CD4-positive, alpha-beta T cell treated with Interleukin-21 for 1 hour (primary cell): ENCODE measurements around the gene FAM210A.
"Not testable (repeated sequence)": the region's sequence is repeated elsewhere in the genome, so short reads cannot be mapped to it uniquely, and the experiment has no call there.

Experiments used
- DNase-seq: peaks from one replicate; pipeline ENCODE4 v3.0.0-alpha.2; 2020

The FAM210A gene

DNA sequence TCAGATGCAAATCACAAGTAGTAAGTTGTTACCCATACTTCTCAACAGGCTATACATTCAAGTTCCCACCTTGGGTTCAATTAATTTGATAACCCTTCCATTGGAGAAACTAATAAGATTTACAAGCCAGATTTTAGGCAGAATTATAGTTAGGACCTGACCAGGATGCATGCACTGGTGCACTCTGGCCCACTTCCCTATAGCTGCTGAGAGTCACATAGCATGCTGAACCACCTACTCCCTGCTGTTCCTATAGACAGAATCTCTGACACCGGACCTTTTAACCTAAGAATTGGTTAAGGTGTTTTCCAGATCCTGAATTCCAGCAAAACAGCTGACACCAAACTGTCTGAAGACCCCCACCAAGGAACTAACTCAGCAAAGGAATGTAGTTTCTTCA is 26.2 kb downstream of the FAM210A start:
- DNase-seq: no peak

DNA sequence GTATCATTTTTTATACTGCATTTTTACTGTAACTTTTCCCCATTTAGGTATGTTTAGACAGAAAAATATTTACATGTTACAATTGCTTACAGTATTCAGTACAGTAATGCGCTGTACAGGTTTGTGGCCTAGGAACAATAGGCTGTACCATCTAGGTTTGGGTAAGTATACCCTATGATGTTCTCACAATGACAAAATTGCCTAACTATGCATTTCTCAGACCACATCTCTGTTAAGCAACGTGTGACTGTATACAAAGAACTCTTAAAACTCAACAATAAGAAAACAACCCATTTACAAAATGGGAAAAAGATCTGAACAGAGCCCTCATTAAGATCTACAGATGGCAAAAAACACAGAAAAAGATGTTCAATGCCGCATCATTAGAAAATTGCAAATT is 29.4 kb downstream of the FAM210A start:
- no peak for DNase-seq

DNA sequence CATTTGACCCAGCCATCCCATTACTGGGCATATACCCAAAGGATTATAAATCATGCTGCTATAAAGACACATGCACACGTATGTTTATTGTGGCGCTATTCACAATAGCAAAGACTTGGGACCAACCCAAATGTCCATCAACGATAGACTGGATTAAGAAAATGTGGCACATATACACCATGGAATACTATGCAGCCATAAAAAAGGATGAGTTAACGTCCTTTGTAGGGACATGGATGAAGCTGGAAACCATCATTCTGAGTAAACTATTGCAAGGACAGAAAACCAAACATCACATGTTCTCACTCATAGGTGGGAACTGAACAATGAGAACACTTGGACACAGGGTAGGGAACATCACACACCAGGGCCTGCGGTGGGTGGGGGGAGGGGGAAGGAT is 31.0 kb downstream of the FAM210A start:
- DNase-seq: not testable (repeated sequence)

DNA sequence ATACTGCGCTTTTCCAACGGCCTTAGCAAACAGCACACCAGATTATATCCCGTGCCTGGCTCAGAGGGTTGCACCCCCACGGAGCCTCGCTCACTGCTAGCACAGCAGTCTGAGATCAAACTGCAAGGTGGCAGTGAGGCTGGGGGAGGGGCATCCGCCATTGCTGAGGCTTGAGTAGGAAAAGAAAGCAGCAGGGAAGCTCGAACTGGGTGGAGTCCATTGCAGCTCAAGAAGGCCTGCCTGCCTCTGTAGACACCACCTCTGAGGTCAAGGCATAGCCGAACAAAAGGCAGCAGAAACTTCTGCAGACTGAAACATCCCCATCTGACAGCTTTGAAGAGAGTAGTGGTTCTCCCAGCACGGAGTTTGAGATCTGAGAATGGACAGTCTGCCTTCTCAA is 36.3 kb downstream of the FAM210A start:
- not testable (repeated sequence) for DNase-seq

DNA sequence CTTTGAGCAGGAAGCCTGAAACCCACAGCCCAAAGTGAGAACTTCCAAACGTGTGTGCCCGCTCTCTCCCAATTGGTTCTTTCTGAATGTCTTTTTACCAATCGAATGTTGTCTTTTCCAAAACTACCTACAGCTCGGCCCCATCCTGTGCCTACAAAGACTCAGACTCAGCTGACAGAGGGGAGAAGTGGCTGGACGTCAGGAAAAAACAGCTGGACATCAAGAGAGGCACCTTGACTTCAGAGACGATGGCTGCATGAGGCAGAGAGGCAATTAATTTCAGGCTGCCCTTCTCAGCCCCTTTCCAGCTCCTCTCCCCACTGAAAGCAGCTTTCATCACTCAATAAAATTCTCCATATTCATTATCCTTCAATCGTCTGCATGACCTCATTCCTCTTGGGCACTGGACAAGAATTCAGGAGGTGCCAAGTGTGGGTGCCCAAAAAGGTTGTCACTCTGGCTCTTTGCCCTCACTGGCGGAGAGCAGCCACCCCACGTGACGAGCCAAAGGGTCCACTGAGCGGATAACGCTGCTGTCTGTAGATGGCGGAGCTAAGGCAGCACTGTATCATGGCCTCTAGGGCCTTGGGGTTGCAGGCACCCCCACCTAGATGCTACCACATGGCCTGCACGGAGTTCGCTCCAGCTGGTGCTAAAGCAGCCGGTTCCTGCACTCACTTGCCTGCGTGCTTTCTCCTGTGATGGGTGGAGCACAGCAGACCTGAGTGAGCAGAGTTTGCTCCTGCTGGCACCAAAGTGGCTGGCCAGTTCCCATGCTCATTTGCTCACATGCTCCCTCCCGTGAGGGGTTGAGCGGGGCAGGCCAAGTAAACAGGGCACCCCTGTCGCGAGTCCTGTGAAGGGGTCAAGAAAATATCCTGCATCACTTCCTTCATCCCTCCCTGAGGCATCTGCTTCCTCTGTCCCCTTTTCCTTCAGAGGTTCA is 37.9 kb downstream of the FAM210A start:
- DNase-seq: no peak

DNA sequence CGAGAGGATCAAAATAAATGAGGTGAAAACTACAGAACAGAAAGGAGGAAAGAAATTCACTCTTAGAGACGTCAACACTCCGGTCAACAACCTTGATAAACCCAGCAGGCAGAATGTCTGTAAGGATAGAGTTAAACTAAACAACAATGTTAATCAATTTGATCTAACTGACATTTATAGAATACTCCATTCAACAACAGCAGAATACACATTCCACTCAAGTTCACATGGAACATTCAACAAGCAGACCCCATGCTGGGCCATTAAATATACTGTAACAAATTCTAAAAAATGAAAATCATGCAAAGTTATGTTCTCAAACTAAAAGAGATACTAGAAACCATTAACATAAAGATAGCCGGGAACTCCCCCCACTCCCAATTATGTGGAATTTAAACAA is 41.8 kb downstream of the FAM210A start:
- no peak for DNase-seq

DNA sequence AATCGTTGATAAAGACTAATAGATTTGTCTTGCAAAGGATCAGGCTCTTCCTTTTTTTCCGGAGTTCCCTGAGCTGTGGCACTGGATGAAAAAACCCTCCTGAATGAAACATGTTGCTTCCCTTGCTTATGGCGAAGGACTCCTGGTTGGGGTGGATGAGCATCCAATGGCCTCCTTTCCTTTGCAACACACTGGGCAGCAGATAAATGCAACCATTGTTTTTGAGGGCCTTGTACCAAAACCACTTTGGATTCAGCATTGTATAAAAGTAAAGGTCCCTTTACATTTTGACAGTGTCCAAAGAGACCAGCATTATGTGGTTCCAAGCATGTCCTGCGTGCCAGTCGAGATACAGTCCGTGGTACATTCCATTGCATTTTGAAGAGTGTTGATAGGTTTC is 44.7 kb downstream of the FAM210A start:
- DNase-seq: no peak

DNA sequence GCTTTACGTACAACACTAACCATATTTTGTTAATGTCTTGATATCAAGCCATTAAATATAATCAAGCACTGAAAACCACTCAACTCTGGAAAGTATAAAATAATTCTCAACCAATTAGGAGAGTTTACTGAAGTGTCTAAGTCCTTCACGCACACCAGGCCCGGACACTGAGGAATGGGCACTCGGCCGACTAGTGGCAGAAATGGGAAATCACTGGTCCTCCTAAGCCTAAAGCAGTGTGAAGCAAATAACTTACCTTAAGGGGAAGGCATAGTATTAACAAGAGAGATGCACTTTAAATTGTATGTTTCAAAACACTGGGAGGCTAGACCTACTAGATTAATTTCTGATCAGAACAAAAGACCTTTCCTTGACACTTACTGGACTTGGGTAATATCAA is 45.7 kb downstream of the FAM210A start:
- DNase-seq: no peak

DNA sequence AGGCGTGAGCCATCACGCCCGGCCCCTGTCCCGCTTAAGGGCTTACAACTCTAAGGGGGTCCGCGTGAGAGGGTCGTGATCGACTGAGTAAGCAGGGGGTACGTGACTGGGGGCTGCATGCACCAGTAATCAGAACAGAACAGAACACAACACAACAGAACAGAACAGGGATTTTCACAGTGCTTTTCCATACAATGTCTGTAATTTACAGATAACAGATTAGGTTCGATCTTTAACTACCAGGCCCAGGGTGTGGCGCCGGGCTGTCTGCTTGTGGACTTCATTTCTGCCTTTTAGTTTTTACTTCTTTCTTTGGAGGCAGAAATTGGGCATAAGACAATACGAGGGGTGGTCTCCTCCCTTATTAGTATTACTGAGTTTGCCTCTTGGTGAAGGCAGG is 49.0 kb downstream of the FAM210A start:
- DNase-seq: not testable (repeated sequence)

DNA sequence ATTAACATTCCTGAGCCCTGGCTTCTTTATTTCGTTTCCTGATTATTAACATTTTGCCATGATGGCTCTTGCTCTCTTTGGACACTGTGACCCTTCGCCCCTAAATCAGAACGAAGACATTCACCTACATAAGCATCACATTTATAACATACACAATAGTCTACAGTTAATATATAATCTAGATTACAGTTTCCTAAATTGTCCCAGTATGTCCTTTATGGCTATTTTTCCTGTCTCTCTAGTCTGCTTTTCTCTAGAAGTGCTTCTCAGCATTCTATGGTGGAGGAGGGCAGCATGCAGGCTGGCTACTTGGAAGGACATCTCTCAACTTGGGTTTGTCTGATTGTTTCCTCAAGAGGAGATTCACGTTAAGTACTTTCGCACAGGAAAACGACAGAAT is 49.9 kb downstream of the FAM210A start:
- DNase-seq: no peak

DNA sequence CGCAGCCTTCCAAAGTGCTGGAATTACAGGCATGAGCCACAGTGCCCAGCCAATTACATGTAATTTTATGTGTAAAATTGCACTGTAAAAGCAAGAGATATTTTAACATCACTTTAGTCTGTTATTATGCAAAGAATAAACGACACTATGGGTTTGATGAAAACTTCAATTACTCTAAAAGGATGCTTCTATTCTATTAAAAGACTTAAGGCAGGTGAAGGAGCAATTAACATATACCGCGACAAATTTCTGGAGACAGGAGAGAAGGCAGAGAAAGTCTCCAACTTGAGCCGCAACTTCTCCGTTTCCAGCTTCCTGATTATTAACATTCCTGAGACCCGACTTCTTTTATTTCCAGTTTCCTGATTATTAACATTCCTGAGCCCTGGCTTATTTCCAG is 53.7 kb downstream of the FAM210A start:
- no peak for DNase-seq

DNA sequence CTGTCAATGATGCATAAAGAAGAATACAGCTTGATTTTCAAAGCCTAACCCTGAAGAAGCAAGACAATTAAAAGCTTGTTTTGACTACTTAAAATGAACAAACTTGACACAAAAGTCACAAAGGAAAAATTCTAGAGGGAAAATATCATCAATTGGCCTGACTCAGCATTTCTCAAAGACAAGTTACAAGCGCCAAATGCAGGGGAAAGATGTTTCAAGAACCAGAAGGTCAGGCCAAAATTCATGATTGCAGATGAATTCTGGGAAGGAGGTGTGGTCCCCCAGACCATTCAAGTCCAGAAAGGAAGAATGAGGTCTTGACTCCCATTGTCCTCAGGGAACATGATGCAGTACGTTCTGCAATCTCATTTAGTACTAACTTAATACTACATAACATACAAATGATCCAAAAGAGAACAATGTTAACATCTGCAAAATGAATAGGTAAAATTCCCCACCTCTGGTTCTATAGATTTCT is 64.5 kb downstream of the FAM210A start:
- DNase-seq: no peak

DNA sequence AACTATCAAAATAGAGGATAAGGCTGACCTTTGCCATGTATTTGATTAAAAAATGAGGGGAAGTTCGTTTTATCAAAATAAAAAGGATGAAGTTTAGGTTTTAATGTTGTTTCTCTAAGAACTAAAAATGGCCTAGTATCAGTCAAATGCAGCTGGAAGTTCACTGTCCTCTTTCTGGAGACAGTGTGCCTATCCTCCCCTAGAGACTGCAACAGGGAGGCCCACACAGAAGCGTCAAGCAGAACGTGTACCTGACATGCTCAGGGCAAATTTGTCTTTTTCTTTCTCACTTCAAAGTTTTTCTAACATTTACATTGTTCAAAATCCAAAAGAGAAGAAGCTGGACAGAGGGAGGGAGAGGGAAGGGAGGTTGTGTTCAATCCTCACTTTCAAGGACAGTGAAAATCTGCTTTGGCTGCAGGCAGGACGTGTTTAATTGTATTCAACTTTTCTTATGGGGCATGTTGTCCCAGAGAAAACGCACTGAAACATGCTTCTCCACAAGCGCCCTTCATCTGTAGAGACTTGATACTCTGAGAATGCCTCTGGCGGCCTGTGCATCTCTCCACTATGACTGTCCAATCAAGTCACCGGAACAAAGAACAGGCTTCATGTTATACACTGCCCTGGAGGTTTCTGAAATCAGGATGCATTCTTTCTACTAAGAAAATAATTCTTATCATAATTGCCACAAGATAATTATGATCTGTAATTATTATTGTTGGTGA is 65.1 kb downstream of the FAM210A start:
- DNase-seq: no peak

DNA sequence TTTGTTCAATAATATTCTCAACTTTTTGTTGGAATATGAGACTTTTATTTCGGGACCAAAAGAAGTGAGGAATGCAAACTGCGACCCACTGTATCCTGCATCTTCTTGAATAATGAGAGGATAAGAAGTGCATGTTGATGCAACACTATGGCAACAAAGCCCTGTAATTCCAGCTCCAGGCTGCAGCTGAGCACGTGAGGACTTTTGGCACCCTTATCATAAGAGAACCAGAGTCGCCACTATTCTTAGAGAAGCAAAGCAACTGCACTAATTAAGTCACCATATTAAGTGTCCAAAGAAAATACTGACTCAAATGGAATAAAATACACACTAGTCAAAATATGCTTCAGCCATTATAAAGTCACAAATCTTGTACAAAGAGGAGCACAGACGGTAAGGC is 65.8 kb downstream of the FAM210A start:
- DNase-seq: no peak

DNA sequence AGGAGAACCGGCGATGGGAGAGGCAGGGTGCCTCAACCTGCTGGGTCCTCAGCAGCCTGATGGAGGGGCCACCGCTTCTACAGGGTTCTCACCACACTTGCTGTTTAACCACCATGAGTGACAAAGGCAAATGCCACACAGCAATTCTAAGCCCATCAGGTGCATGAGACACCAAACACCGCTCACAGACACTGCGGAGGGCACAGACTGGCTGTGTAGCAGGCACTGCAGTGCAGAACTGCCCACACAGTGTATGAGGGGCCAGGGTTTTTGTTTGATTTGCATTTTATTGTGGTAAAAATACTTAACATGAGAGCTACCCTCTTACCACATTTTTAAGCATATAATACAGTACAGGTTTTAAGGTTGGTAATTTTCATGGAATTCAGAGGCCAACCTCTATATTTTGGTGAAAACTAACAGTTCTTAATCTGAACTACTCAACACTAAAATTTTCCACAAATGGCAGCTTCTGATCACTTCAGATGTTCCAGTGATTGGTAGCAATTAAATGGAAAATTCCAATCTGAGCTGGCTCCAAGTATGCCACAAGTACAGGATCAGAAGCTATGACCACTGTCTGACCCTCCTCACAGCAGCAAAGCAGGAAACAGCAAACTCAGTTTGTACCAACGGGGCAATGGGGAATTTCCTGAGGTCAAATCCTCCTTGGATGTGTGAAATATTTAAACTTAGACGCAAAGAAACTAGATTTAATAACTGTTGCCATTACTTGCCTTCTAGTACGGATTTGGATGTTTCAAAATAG is 67.7 kb downstream of the FAM210A start:
- DNase-seq: no peak

DNA sequence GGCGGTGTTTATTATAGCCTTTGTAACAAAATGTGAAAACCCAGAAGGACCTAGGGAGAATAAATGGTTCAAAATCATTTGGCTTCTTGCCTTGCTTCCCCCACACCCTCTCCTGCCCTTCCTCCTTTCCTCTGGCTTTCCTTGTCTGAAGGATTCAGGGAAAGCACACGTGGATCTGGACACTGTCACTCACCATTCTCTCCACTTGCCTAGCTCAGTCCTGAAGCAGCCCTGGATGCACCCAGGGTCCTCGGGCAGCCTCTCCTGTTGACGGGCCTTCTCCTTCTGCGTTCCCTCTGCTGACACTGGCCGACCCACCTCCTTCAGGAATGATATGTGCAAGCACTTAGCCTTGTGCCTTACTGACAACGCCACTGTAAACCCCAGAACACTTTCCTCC is 68.4 kb downstream of the FAM210A start:
- DNase-seq: no peak

DNA sequence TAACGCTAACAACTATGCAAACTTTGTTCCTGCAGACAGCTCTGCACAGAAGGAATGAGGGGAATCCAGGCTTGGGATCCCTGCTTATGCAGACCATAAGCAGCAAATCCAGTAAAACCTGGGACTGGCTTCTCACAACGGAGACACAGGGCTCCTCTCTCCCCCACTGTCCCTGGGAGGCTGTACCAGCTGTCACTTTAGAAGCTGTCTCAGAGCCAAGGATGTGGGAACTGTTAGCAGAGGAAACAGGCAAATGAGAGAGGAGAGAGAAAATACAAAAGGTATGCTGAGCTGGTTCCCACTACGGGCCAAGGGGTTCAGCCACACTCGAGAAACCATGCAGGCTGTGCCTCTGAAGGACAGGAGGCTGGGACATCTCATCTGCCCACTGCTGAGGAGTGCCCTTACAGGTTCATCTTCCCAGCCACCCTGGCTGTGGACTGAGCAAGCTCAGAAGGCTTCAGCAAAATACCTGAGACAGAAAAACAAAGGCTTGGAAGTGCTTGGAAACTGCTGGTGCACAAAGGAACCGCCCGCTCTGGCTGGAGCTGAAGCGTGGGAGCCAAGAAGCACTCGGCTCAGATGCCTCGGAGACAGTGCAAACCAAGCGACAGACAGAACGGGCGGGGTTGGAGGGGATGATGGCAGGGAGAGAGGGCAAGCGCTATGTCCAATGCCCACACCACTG is 72.5 kb downstream of the FAM210A start:
- DNase-seq: no peak

DNA sequence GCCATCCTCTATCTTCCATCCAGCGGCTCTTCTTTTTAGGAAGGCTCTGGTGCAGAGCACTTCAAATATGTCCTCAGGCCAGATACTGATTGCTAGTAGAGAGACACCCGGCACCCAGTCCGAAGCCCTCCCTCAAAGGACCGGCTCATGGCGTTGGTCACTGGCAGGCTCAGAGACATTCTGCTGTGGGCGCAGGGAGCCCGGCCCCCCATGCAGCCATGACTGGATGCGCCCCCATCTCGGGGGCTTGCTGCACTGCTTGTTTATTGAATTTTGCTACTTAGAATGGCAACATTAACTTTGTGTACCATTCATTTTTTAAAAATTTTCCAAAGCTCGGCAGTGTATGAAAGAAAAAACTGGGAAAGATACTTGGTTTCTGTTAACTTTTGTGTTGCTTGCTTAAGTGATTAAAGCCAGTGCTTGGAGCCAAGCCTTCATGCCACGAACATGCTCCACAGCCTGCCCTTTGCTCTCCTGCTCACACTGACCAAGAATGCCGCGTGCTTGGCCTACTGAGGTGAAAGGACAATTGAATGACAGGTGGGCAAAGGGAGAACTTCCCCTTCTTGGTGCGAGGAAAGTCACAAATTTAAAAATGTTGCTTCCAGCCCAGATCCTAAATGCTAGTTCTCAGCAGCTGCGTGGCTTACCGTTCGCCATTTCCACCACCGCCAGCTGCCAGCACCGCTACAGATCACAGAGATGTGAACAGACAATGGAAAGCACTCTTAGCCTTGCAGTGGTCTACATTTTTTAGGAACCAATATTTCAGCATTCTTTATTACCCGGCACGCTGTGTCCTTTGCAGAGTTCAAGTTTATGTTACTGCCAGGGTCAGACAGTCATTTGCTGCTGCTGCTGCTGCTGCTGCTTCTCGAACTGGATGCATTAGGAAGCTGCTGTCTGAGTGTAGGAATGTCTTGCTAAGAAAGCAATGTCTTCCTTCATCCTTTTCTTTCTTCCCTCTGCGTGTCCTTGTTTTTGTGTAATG is 76.7 kb downstream of the FAM210A start:
- no peak for DNase-seq

DNA sequence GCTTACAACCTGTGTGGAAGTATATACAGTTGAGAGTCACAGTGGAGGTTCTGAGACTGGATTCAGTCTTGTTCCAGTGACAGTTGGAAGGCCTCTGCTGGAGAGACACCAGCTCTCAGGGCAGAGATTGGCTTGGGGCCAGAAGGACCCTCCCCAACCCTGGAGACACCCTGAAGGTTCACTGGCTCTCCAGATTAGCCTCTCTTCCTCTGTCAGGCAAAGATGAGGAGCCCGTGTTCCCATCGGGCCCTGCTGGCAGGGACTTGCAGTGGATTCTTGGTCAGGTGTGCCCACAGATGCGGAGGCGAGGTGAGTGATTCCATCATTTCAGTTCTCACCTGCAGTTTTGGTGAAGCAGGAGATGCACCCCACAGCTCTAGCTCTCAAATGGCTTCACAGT is 78.6 kb downstream of the FAM210A start:
- no peak for DNase-seq

DNA sequence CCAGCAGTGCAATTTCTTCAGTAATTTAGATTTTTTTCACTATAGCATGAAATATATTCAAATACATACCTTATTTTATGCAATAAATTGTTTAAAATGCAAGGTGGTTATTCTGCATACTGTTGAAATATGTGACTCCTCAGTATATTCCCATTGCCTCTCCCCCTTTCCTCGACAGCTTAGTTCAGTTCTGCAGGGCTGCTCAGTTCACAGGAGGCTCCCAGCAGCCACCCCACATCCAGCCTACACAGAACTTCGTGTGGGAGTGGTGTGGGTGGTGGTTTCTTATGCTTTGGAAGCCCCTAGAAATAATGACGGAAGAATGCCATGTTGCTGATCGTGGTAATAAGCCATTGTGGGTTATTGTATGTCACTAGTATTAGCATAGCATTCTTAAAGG is 79.7 kb downstream of the FAM210A start:
- no peak for DNase-seq

DNA sequence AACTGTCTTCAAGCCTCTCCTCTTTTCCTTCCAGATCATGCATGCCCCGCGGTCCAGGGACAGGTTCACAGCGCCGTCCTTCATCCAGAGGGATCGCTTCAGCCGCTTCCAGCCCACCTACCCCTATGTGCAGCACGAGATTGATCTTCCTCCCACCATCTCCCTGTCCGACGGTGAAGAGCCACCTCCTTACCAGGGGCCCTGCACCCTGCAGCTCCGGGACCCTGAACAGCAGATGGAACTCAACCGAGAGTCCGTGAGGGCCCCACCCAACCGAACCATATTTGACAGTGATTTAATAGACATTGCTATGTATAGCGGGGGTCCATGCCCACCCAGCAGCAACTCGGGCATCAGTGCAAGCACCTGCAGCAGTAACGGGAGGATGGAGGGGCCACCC is 81.3 kb downstream of the FAM210A start:
- no peak for DNase-seq
